HUDEP-2 (cell line): ENCODE results near the gene CPOX.
A peak's percentile ranks its signal among the peaks of the same experiment; 100 is the strongest.
"Not testable (repeated sequence)": the region's sequence is repeated elsewhere in the genome, so short reads cannot be mapped to it uniquely, and the experiment has no call there.

ENCODE experiments used
- DNase-seq, 76 experiments: peaks; one replicate each; lab custom pipeline; 2025; ENCODE audit not compliant: unreplicated experiment in 76 of 76; lab: John Stamatoyannopoulos, UW

The CPOX gene

GRCh38 chr3:98565237-98565643 lies 28.2 kb downstream of the CPOX start:
- no peak for DNase-seq

- DNase-seq: no peak
Measured at GRCh38 chr3:98564282-98565005, 29.0 kb downstream of the CPOX start.

GRCh38 chr3:98563661-98564281 lies 29.6 kb downstream of the CPOX start:
- no peak for DNase-seq

- DNase-seq: no peak
Measured at GRCh38 chr3:98561727-98562521, 31.5 kb downstream of the CPOX start.

- DNase-seq: peak in 1 of 76 experiments; percentile 8
Measured at GRCh38 chr3:98560911-98561310, 32.5 kb downstream of the CPOX start.

- DNase-seq: not testable (repeated sequence)
Measured at GRCh38 chr3:98559769-98560168, 33.6 kb downstream of the CPOX start.

- DNase-seq: no peak
Measured at GRCh38 chr3:98558100-98558827, 35.1 kb downstream of the CPOX start.

- no peak for DNase-seq
Measured at GRCh38 chr3:98557324-98558010, 35.9 kb downstream of the CPOX start.

GRCh38 chr3:98556164-98557130 lies 37.0 kb downstream of the CPOX start:
- DNase-seq: no peak

- no peak for DNase-seq
Measured at GRCh38 chr3:98555025-98555379, 38.4 kb downstream of the CPOX start.

- DNase-seq: no peak
Measured at GRCh38 chr3:98554580-98554979, 38.8 kb downstream of the CPOX start.

GRCh38 chr3:98553753-98554152 lies 39.7 kb downstream of the CPOX start:
- DNase-seq: peak in 5 of 76 experiments; percentile 8 to 43 (median 10)

- DNase-seq: no peak
Measured at GRCh38 chr3:98553021-98553563, 40.3 kb downstream of the CPOX start.

GRCh38 chr3:98552232-98553020 lies 41.0 kb downstream of the CPOX start:
- no peak for DNase-seq

GRCh38 chr3:98551754-98552153 lies 41.7 kb downstream of the CPOX start:
- peak in 26 of 76 experiments; percentile 5 to 57 (median 22) for DNase-seq

- no peak for DNase-seq
Measured at GRCh38 chr3:98551236-98551635, 42.2 kb downstream of the CPOX start.

- no peak for DNase-seq
Measured at GRCh38 chr3:98550833-98551232, 42.6 kb downstream of the CPOX start.

GRCh38 chr3:98548544-98548943 lies 44.9 kb downstream of the CPOX start:
- no peak for DNase-seq
